Skeletal muscle satellite cell (primary cell): ENCODE results near the gene JUP.

Source experiments
- H3K27me3 ChIP-seq: 2 replicates; pipeline ENCODE4 v1.7.0; 2013; ENCODE audit warnings: low read length; ENCODE audit not compliant: control insufficient read depth, insufficient read depth
- H3K36me3 ChIP-seq: 2 replicates; pipeline ENCODE4 v1.7.0; 2013; ENCODE audit warnings: mild to moderate bottlenecking, control low read depth, low read length; ENCODE audit not compliant: insufficient read depth
- H3K4me1 ChIP-seq: 2 replicates; pipeline ENCODE4 v1.7.0; 2013; ENCODE audit warnings: low read length; ENCODE audit not compliant: control insufficient read depth, insufficient read depth
- H3K4me2 ChIP-seq: 2 replicates; pipeline ENCODE4 v1.7.0; 2013; ENCODE audit warnings: mild to moderate bottlenecking, low read length
- H3K4me3 ChIP-seq: 2 replicates; pipeline ENCODE4 v1.7.0; 2013; ENCODE audit warnings: low read length
- H3K9ac ChIP-seq: 2 replicates; pipeline ENCODE4 v1.7.0; 2013; ENCODE audit warnings: mild to moderate bottlenecking, low read depth, low read length, moderate library complexity
- H3K9me3 ChIP-seq: replicated peaks from 2 replicates; pipeline ENCODE4 v1.7.0; 2013; ENCODE audit warnings: mild to moderate bottlenecking, control low read depth, low read length

The JUP gene

GRCh38 chr17:41730479-41730878, 56.0 kb downstream of the JUP start:
- no peak overlapping the region for H3K4me2 ChIP-seq
- peaks cover 49% of the 10 kb centered on the region for H3K27me3 ChIP-seq
- H3K9ac ChIP-seq: no peak overlapping the region
- peaks cover 11% of the 10 kb centered on the region for H3K4me1 ChIP-seq
- H3K9me3 ChIP-seq: no peaks in the 10 kb centered on the region
- no peak overlapping the region for H3K4me3 ChIP-seq
- no peaks in the 10 kb centered on the region for H3K36me3 ChIP-seq

- Histone ChIP-seq H3K27me3 (peaks cover 36% of the 10 kb centered on the region), H3K36me3 (no peaks in the 10 kb centered on the region)
Observed at GRCh38 chr17:41728056-41728455, 58.5 kb downstream of the JUP start.

GRCh38 chr17:41725134-41725533, 61.4 kb downstream of the JUP start:
- no peaks in the 10 kb centered on the region for H3K36me3 ChIP-seq
- H3K27me3 ChIP-seq: peaks cover 14% of the 10 kb centered on the region
- H3K4me2 ChIP-seq: no peak overlapping the region
- no peaks in the 10 kb centered on the region for H3K4me1 ChIP-seq
- no peak overlapping the region for H3K9ac ChIP-seq
- H3K9me3 ChIP-seq: no peaks in the 10 kb centered on the region
- H3K4me3 ChIP-seq: no peak overlapping the region

More at GRCh38 chr17:41728056-41728455, 58.5 kb downstream of the JUP start:
- no peaks in the 10 kb centered on the region for H3K4me1 ChIP-seq
- H3K9me3 ChIP-seq: no peaks in the 10 kb centered on the region
- no peak overlapping the region for H3K9ac ChIP-seq
- H3K4me3 ChIP-seq: no peak overlapping the region
- H3K4me2 ChIP-seq: no peak overlapping the region

GRCh38 chr17:41724476-41725050, 61.9 kb downstream of the JUP start:
- H3K27me3 ChIP-seq: peaks cover 12% of the 10 kb centered on the region
- H3K9me3 ChIP-seq: no peaks in the 10 kb centered on the region
- H3K4me3 ChIP-seq: no peak overlapping the region

GRCh38 chr17:41723801-41724475, 62.6 kb downstream of the JUP start:
- Histone ChIP-seq H3K9me3 (no peaks in the 10 kb centered on the region), H3K27me3 (peaks cover 15% of the 10 kb centered on the region), H3K4me2 (no peak overlapping the region), H3K4me3 (no peak overlapping the region), H3K9ac (no peak overlapping the region), H3K36me3 (no peaks in the 10 kb centered on the region), H3K4me1 (no peaks in the 10 kb centered on the region)

More at GRCh38 chr17:41724476-41725050, 61.9 kb downstream of the JUP start:
- no peak overlapping the region for H3K9ac ChIP-seq
- H3K4me1 ChIP-seq: no peaks in the 10 kb centered on the region
- H3K36me3 ChIP-seq: no peaks in the 10 kb centered on the region
- no peak overlapping the region for H3K4me2 ChIP-seq

GRCh38 chr17:41722231-41722630, 64.3 kb downstream of the JUP start:
- peaks cover 25% of the 10 kb centered on the region for H3K27me3 ChIP-seq
- no peak overlapping the region for H3K4me3 ChIP-seq
- no peak overlapping the region for H3K9ac ChIP-seq
- no peaks in the 10 kb centered on the region for H3K9me3 ChIP-seq
- no peaks in the 10 kb centered on the region for H3K4me1 ChIP-seq
- H3K36me3 ChIP-seq: no peaks in the 10 kb centered on the region
- H3K4me2 ChIP-seq: no peak overlapping the region

- Histone ChIP-seq H3K9me3 (no peaks in the 10 kb centered on the region), H3K4me3 (no peak overlapping the region), H3K4me1 (no peaks in the 10 kb centered on the region), H3K27me3 (peaks cover 41% of the 10 kb centered on the region), H3K9ac (no peak overlapping the region), H3K4me2 (no peak overlapping the region), H3K36me3 (no peaks in the 10 kb centered on the region)
Observed at GRCh38 chr17:41718287-41718645, 68.2 kb downstream of the JUP start.

- Histone ChIP-seq H3K4me3 (no peak overlapping the region), H3K9ac (no peak overlapping the region), H3K4me2 (no peak overlapping the region), H3K9me3 (no peaks in the 10 kb centered on the region), H3K36me3 (no peaks in the 10 kb centered on the region), H3K4me1 (no peaks in the 10 kb centered on the region), H3K27me3 (peaks cover 46% of the 10 kb centered on the region)
Observed at GRCh38 chr17:41717408-41718286, 68.9 kb downstream of the JUP start.

GRCh38 chr17:41711669-41712400, 74.7 kb downstream of the JUP start, which contains the start of gene GAST:
Gene GAST (plus strand): TSS chr17:41712331. CDS start chr17:41715437, 3,106 bp downstream.
- H3K4me2 ChIP-seq: no peak within 1 kb of the TSS
- no peaks in the 10 kb centered on the region for H3K9me3 ChIP-seq
- H3K4me1 ChIP-seq: no peaks in the 10 kb centered on the region
- H3K36me3 ChIP-seq: no peaks in the 10 kb centered on the region
- H3K9ac ChIP-seq: no peak within 1 kb of the TSS
- no peak within 1 kb of the TSS for H3K4me3 ChIP-seq
- peaks cover 42% of the 10 kb centered on the region for H3K27me3 ChIP-seq

- no peak overlapping the region for H3K4me2 ChIP-seq
- no peak overlapping the region for H3K9ac ChIP-seq
- H3K4me3 ChIP-seq: no peak overlapping the region
- peaks cover 33% of the 10 kb centered on the region for H3K27me3 ChIP-seq
- peaks cover 3% of the 10 kb centered on the region for H3K4me1 ChIP-seq
- H3K36me3 ChIP-seq: no peaks in the 10 kb centered on the region
- no peaks in the 10 kb centered on the region for H3K9me3 ChIP-seq
Observed at GRCh38 chr17:41710472-41711090, 75.9 kb downstream of the JUP start.
